ENCODE measurements around the gene OXCT2. TPM values are rescaled to one million over a fixed set of nuclear protein-coding genes. Genes with fewer than 3 reads are reported as not detected.
"Not testable (repeated sequence)": the region's sequence is repeated elsewhere in the genome, so short reads cannot be mapped to it uniquely, and the experiment has no call there.

Gene OXCT2
- total RNA-seq, 1 donor from 2014 or later = 5.9 TPM

GRCh38 chr1:39798859-39799769, 28.0 kb upstream of the OXCT2 start:
- TF ChIP-seq CTCF (IDR thresholded peaks at IDR 0.05; ENCODE audit: insufficient read depth, low read length, poor library complexity, severe bottlenecking) = peak; percentile 36
- peak; percentile 63 for DNase-seq (ENCODE audit: low read depth)
- not testable (repeated sequence) for H3K27me3 ChIP-seq (ENCODE audit: control insufficient read depth, insufficient read depth, low read length); H3K4me3 ChIP-seq (ENCODE audit: low read depth, low read length); H3K36me3 ChIP-seq (ENCODE audit: control insufficient read depth, insufficient read depth, low read length)

GRCh38 chr1:39795651-39796050, 24.5 kb upstream of the OXCT2 start:
- TF ChIP-seq CTCF (IDR thresholded peaks at IDR 0.05; ENCODE audit: insufficient read depth, low read length, poor library complexity, severe bottlenecking) = no peak
- DNase-seq (ENCODE audit: low read depth) = no peak
- Histone ChIP-seq H3K36me3 (ENCODE audit: control insufficient read depth, insufficient read depth, low read length) (no peaks in the 10 kb centered on the region), H3K4me3 (ENCODE audit: low read depth, low read length) (no peak overlapping the region), H3K27me3 (ENCODE audit: control insufficient read depth, insufficient read depth, low read length) (no peaks in the 10 kb centered on the region)

GRCh38 chr1:39791838-39792237, 20.7 kb upstream of the OXCT2 start:
- Histone ChIP-seq H3K27me3 (ENCODE audit: control insufficient read depth, insufficient read depth, low read length) (peaks cover 15% of the 10 kb centered on the region), H3K36me3 (ENCODE audit: control insufficient read depth, insufficient read depth, low read length) (no peaks in the 10 kb centered on the region), H3K4me3 (ENCODE audit: low read depth, low read length) (no peak overlapping the region)
- no peak for TF ChIP-seq CTCF (IDR thresholded peaks at IDR 0.05; ENCODE audit: insufficient read depth, low read length, poor library complexity, severe bottlenecking)
- DNase-seq (ENCODE audit: low read depth) = no peak

GRCh38 chr1:39789571-39790110, 18.5 kb upstream of the OXCT2 start:
- TF ChIP-seq CTCF (IDR thresholded peaks at IDR 0.05; ENCODE audit: insufficient read depth, low read length, poor library complexity, severe bottlenecking) = no peak
- Histone ChIP-seq H3K27me3 (ENCODE audit: control insufficient read depth, insufficient read depth, low read length) (peaks cover 18% of the 10 kb centered on the region), H3K4me3 (ENCODE audit: low read depth, low read length) (no peak overlapping the region), H3K36me3 (ENCODE audit: control insufficient read depth, insufficient read depth, low read length) (no peaks in the 10 kb centered on the region)
- no peak for DNase-seq (ENCODE audit: low read depth)

- TF ChIP-seq CTCF (IDR thresholded peaks at IDR 0.05; ENCODE audit: insufficient read depth, low read length, poor library complexity, severe bottlenecking) = no peak
- H3K27me3 ChIP-seq (ENCODE audit: control insufficient read depth, insufficient read depth, low read length) = peaks cover 18% of the 10 kb centered on the region
- no peak for DNase-seq (ENCODE audit: low read depth)
- no peaks in the 10 kb centered on the region for H3K36me3 ChIP-seq (ENCODE audit: control insufficient read depth, insufficient read depth, low read length)
- peak within 1 kb of the TSS; percentile 45 for H3K4me3 ChIP-seq (ENCODE audit: low read depth, low read length)
These were observed 17.8 kb upstream of the OXCT2 start, which contains the start of gene BMP8B for GRCh38 chr1:39788758-39789570. TSS of gene BMP8B (minus strand) at chr1:39788865. CDS start at chr1:39788485, 380 bp downstream.

Measured in kidney epithelial cell (primary cell).